ENCODE results near the gene COMMD1.

COMMD1 gene

DNA sequence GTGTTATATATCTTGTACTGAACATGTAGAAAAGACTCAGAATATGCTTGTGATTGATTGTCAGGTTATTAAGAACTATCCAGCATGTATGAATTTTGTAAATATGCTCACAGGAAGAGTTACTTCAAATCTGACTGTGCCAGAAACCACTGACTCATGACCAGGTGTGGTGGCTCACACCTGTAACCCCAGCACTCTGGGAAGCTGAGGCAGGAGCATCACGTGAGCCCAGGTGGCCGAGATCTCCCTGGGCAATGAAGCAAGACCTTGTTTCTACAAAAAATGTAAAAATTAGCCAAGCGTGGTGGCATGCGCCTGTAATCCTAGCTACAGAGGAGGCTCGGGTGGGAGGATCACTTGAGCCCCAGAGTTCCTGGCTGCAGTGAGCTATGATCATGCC lies 126.6 kb downstream of the COMMD1 start:
- no peak for DNase-seq

DNA sequence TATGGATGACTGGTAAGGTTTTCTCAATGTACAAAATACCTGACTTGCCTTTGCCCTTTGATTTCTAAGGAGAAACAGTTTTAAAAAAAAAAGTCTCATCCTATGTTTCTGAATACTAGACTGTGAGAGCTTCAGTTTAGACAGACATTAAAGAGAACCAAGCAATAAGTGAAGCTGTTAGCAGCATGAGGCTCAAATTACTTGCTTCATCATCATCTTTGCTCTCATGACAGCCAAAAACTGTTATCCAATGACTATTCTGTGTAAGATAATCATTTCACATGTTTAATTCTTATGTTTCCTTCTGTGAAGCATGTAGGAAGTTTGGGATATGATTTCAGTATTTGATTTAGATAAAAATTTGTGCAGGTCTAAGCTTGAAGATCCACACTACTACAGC lies 129.2 kb downstream of the COMMD1 start:
- DNase-seq = no peak

DNA sequence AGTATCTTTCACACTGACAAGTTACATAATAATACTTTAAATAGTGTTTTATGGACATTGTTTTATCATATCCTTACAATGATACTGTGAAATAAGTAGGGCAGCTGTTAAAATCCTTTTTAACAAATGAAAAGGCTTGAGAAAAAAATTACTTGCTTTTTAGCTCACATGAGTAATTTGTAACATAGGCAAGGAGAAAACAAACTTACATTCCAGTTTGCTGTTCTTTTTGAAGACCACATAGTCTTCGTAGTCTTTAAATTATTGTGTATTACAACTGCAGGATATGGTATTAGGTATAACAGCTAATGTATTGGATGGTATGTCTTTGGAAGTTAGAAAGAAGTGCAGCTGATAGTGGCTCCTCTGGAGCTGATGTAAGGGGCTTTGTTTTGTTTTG lies 130.8 kb downstream of the COMMD1 start:
- DNase-seq = no peak

DNA sequence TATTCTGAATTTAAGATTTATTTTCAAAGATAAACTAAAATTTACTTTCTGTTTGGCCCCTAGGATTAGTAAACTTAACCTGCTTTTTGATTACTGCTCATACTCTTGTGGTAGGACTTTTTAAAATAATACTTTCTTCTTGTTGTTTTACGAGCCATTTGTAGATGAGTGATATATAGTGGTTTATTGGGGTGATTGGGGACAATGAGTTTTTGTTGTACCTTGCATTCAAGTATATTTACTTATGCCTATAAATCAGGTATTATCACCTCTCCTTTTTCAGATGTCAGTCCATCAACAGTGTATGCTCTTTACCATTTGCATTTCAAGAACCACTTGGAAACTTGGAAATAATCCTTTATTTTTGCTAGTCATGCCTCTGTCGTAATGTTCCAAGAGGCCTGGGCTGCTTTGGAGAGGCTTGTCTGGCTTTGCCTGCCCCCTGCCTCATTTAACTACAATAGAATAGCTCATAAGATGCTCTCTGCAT lies 131.3 kb downstream of the COMMD1 start:
- no peak for DNase-seq

DNA sequence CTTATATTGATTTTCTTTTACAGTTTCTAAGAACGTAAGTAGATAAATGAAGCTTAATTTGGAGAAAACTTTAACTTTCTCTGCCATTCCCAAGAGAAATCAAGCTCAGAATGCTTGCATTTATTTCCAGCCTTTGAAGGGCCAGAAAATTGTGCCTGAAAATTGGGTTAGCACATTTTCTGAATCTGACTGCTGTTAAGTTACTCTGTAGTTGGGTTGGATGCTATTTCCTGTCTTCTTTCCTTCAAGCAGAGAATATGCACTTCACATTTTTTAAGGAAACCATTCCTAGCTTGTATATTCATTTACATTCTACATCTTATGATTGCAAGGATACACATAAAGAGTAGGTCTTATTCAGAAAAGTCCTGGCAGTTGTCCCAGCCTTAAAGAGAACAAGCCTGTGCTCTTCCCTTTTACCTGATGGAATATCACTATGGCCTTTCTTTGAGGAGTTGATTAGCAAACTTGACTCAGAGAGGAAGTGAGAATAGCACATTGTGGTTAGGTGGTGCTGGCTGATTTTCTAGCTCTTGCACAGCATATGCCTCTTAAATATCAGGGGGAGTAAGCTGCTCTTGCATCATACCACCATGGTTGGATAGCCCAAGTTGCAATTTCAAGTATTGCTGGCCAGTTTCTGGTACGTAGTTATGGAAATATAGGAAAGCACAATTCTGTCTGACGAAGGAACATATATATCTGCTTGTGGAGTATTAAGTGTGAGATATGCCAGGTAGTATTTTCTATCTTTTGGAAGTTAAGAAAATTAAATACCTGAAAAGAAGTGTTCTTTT lies 133.7 kb downstream of the COMMD1 start:
- peak; percentile 80 for DNase-seq

DNA sequence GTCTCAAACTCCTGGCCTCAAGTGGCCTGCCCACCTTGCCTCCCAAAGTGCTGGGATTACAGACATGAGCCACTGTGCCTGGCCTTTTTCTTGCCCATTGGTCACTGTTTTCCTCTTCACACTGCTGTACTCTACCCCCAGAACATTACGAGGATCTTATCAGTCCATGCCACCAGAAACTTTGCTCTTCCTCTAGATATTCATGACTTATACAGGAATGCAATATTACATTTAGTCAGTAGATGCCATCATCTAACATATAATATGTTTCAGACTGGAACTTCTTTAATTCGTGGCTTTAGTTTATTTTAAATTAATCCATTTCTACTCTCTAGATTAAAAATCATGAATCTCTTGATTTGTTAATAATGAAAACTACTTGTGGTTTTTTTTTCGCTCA lies 135.5 kb downstream of the COMMD1 start:
- DNase-seq = no peak

DNA sequence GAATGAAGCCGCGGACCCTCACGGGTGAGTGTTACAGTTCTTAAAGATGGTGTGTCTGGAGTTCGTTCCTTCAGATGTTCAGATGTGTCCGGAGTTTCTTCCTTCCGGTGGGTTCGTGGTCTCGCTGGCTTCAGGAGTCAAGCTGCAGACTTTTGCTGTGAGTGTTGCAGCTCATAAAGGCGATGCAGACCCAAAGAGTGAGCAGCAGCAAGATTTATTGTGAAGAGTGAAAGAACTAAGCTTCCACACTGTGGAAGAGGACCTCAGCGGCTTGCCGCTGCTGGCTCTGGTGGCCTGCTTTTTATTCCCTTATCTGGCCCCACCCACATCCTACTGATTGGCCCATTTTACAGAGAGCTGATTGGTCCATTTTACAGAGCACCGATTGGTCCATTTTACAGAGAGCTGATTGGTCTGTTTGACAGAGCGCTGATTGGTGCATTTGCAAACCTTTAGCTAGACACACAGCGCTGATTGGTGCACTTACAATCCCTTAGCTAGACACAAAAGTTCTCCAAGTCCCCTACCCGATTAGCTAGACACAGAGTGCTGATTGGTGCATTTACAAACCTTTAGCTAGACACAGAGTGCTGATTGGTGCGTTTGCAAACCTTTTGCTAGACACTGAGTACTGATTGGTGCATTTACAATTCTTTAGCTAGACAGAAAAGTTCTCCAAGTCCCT lies 136.4 kb downstream of the COMMD1 start:
- peak; percentile 25 for DNase-seq

DNA sequence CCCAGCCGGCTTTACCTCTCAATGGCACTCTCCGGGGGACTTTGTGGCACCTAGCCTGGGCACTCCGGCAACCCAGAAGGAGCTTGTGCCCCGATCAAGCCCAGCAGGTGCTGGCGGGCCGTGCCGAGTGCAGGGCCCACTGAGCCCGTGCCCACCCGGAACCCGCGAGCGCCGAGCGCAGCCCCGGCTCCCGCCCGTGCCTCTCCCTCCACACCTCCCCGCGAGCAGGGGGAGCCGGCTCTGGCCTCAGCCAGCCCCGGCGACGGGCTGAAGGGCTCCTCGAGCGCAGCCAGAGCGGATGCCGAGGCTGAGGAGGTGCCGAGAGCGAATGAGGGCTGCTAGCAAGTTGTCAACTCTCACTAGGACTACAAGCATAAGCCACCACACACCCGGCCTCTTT lies 136.9 kb downstream of the COMMD1 start:
- no peak for DNase-seq

DNA sequence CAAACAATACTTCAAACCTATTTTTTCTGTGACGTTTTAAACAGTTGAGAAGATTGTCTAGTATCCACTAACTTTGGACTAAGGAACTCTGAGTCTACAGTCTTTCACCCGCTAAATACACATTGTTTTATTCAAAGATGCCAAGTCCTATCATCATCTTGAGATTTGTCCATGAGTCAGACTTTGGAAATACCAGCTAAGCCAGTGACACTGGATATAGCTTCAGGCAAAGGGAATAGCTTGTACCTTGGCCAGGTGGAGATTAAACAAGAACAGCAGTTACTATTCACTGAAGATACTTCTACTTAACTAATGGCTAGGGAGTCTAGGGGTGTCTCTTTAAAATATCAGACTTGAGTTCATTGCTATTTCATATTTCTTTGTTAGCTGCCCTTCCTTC lies 137.5 kb downstream of the COMMD1 start:
- DNase-seq = no peak

DNA sequence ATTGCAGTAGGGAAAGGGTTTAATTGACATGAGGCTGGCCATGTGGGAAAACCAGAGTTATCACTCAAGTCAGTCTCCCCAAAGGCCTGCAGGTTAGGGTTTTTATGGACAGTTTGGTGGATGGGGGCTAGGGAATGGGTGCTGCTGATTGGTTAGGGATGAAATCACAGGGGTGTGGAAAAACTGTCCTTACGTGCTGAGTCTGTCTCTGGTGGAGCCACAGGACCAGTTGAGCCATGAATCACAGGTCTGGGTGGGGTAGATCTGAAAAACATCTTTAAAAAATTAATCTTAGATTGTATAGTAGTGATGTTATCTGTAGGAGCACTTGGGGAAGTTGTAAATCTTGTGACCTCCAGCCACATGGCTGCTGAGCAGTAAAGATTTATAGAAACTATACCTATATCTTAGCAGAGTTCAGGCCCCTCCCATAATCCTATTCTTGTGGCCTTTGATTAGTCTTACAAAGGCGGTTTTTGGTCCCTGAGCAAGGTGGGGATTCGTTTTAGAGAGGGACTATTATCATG lies 139.6 kb downstream of the COMMD1 start:
- DNase-seq = no peak

DNA sequence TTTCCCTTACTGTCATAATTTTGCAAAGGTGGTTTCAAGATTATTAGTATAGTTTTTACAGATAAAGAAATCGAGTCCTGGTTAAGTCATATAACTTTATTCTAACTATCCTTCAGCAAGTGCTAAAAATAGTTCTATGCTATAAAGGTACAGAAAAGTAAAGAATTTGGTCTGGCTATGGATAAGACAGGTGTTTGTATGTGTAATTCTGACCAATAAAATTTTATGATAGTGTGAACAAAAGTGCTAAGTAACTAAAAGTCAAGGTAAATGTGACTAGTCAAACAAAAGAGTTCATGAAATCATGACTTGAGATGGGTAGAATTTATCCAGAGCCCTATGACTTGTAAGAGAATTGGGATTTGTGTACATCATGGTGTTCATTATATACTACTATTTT lies 140.7 kb downstream of the COMMD1 start:
- no peak for DNase-seq

DNA sequence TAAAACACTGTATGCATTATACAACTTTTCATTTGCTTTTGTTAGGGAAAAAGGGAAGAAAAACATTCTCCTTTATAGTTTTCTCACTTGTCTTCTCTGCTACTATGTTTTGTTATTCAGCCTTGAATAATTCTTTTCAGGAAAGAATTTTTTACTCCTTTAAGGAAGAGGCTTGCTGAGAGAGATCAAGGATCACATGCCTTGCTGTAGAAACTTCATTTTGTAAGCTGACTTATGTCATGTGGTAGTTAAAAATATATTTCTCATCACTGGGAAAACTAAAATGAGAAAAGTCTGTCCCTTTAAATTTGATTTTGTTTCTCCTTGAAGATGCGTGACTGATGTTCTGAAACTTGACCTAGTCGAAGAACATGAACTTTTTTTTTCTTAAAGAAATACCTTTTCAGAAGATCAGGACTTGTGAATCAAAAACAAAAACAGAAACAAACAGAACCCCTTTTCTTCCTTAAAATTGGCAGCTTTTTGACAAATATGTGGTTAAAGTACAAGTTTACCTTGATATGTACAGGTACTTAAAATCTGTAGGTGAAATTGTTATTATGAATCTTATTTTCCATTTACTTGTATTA lies 145.1 kb downstream of the COMMD1 start:
- no peak for DNase-seq

DNA sequence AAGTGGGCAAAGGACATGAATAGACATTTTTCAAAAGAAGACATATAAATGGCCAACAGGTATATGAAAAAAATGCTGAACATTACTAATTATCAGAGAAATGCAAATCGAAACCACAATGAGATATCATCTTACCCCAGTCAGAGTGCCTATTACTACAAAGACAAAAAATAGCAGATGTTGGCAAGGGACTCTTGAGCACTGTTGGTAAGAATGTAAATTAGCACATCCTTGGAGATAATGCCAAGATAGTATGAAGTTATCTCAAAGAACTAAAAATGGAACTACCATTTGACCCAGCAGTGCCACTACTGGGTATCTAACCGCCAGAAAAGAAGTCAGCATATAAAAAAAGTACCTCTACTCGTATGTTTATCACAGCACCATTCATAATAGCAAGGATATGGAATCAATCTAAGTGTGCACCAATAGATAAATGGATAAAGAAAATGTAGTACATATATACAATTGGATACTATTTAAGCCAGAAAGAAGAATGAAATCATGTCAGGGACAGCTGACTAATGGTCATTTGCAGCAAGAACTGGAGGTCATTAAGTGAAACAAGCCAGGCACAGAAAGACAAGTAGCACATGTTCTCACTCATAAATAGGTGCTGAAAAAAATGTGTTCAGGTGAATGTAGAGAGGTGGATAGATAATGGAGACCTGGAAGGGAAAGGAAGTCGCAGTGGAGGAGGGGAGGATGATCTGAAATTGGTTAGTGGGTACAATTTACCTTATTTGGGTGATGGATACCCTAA lies 148.7 kb downstream of the COMMD1 start:
- no peak for DNase-seq

DNA sequence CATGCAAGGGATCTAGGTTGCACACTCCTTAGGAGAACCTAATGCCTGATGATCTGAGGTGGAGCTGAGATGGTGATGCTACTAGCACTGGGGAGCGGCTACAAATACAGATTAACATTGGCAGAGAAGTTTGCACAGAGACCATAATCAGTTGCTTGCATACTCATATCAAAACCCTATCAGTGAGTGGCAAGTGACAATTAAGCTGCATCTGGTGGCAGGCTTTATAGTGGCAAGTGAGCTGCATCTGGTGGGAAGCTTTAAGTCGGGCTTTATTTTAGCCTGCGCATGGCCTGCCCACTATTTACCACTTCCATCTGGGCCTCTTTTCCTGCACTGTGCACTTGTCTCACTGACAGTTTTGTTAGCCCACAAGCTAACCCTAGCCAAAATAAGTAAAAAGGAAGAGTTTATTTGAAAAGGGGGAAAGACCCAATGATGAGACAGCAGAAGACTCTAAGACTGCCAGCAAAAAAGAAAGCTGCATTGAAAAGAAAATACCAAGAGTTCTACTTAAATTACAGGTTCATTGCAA lies 149.5 kb downstream of the COMMD1 start:
- peak; percentile 84 for DNase-seq

DNA sequence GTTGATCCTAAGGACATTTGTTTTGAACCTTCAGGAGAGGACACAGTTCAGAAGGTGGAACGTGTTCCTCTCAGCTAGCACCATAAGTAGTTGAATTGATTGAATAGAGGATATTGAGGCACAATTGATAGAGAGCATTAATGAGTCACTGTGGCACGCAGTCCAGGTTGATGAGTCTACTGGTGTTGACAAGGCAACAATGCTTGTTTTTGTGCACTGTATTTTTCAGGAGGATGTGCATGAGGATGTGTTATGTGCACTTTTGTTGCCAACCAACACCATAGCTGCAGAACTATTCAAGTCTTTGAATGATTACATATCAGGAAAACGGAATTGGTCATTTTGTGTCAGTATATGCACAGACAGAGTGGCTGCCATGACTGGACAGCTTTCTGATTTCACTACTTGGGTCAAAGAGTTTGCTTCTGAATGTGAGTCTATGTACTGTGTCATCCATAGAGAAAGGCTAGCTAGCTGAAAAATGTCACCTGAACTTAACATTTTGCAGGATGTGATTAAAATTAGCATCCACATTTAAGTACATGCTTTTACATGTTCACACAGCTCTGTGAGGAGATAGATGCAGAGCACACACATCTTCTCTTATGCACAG lies 150.4 kb downstream of the COMMD1 start:
- DNase-seq = no peak

DNA sequence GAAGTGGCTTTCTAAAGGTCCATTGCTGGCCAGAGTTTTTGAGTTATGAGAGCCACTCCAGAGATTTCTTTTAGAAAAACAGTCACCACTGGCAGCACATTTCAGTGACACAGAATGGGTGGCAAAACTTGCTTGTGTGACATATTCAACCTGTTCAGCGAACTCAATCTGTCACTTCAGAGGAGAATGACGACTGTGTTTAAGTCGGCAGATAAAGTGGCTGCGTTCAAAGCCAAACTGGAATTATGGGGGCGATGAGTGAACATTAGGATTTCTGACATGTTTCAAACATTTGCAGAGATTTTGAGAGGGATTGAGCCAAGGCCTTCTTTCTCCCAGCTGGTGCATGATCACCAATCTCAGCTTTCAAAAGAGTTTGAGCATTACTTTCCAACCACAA lies 150.9 kb downstream of the COMMD1 start:
- no peak for DNase-seq

DNA sequence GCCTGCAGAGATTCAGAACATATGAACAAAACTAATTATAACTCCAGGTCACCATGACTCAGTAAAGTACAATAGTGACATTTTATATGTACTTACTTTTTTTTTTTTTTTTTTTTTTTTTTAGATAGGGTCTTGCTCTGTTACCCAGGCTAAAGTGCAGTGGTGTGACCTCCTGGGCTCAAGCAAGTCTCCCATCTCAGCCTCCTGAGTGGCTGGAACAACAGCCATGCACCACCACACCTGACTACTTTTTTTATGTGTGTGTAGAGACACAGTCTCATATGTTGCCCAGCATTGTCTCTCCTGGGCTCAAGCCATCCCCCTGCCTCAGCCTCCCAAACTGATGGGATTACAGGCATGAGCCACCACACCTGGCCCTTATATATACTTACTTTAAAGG lies 159.8 kb downstream of the COMMD1 start:
- no peak for DNase-seq

DNA sequence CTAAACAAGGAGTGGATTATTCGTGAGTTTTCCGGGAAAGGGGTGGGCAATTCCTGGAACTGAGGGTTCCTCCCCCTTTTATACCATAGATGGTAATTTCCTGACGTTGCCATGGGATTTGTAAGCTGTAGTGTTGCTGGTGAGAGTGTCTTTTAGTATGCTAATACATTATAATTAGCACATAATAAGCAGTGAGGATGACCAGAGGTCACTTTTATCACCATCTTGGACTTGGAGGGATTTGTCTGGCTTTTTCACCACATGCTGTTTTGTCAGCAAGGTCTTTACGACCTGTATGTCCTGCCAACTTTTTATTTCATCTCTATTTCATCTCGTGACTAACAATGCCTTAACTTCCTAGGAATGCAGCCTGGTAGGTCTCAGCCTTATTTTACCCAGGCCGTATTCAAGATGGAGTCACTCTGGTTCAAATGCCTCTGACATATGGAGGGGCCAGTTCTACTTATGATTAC lies 165.7 kb downstream of the COMMD1 start:
- no peak for DNase-seq

DNA sequence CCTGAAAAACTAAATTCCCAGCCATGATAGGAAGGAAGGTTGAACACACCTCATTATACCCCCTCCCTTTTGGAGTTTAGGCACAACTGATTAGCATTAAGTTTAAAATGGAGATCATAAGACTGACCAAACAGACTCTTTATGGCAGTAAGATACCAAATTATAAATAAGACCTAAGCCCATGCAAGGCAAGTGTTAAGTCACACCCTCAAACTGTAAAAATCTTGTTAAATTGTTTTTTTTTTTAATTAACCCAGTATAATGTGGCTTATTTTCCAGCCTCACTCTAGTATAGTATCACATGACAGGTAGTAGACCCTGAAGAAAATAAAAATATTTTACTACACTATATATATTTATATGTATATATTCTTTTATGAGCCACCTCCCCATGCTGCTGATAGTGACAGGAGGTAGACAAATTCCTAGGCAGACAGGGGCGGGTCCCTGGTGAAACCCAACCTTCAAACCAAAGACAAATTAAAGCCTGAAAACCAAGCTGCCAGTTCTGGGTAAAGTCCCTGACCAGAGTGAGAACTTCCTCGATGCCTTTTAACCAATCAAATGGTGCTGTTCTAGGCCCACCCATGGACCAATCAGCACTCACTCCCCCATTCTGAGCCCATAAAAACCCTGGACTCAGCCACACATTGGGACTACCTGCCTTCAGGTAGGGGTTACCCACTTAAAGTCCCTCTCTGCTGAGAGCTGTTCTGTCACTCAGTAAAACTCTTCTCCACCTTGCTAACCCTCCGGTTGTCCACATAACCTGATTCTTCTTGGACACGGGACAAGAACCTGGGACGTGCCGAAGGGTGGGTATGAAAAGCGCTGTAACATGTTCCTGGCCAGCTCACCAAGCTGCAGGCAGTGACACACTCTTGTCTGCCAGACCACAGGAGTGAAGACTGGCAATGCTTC lies 166.5 kb downstream of the COMMD1 start:
- DNase-seq = no peak

DNA sequence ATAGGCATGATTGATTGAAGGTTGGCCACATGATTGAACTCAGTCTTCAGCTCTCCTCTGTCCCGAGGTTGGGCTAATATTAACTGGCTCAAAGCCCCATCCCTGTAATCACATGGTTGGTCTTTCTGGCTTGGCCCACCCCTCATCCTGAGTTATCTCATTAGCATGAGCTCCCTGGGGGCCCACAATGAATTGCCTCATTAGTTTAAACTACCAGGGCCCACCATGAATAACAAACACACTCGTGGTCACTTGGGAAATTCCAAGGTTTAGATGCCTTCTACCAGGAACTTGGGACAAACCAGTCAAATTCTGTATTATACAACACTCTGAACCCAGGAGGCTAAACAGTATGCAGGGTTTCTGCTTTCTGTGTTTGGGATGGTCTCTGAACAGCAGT lies 168.8 kb downstream of the COMMD1 start:
- no peak for DNase-seq

All from GDM1 (cell line).